ENCODE results near the gene EVA1C.

DNA sequence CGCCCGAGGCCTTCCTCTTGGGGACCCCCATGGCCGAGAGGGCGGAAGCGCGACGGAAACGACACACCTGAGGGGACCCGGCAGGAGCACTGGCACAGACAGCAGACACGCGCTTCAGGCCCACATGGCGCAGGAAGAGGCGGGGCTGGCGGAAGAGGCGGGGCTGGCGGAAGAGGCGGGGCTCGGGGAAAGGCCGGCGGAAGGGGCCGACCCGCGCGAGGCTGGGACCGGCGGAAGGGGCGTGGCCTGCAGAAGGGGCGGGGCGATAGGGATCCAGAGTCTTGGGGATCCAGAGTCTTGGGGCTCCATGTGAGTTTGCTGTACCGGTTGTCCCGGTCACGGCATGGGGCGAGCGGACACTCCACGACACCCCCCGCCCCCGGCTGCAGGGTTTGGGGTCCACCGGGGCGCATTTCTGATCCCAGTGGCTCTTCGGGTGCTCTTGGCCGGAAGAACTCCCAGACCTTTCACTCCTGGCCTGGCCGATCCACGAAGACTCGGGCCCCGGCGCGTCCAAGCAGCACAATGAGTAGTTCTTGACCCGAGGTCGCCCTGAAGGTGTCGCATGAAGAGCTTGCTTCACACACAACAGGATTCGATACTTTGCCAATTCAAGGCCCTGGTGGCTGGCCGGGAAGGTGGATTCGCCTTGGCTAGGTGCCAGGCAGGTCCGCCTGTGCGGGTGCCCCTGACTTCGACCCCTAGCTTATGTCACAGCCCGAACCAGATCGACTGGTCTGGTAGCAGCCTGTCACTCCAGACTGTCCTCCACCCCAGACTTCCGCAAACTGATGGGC is 19.4 kb upstream of the EVA1C start, which contains the start of gene URB1:
- TF ChIP-seq, protein P1, sequence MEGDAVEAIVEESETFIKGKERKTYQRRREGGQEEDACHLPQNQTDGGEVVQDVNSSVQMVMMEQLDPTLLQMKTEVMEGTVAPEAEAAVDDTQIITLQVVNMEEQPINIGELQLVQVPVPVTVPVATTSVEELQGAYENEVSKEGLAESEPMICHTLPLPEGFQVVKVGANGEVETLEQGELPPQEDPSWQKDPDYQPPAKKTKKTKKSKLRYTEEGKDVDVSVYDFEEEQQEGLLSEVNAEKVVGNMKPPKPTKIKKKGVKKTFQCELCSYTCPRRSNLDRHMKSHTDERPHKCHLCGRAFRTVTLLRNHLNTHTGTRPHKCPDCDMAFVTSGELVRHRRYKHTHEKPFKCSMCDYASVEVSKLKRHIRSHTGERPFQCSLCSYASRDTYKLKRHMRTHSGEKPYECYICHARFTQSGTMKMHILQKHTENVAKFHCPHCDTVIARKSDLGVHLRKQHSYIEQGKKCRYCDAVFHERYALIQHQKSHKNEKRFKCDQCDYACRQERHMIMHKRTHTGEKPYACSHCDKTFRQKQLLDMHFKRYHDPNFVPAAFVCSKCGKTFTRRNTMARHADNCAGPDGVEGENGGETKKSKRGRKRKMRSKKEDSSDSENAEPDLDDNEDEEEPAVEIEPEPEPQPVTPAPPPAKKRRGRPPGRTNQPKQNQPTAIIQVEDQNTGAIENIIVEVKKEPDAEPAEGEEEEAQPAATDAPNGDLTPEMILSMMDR (conservative IDR thresholded peaks at IDR 0.05; ENCODE audit: low read length) = no peak
- no peak for TF ChIP-seq EZH2phosphoT487 (IDR thresholded peaks at IDR 0.05; ENCODE audit: borderline replicate concordance)
